GM23248 (cell line): ENCODE data around the gene KDM3A.

Source experiments
- EZH2 ChIP-seq: fragments of 200-600 bp; sonication (generic); IDR thresholded peaks from 2 replicates; pipeline ENCODE4 v1.6.1; 2018; ENCODE audit warnings: antibody characterized with exemption, mild to moderate bottlenecking; ENCODE audit not compliant: insufficient read depth, poor library complexity, severe bottlenecking
- EZH2phosphoT487 ChIP-seq: fragments of 200-600 bp; sonication (generic); IDR thresholded peaks from 2 replicates; pipeline ENCODE4 v1.6.1; 2018; ENCODE audit warnings: antibody characterized with exemption, moderate library complexity, mild to moderate bottlenecking, low read depth; ENCODE audit not compliant: insufficient read depth

GRCh38 chr2:86445436-86445835, 4.3 kb downstream of the KDM3A start:
- no peak for TF ChIP-seq EZH2
- TF ChIP-seq EZH2phosphoT487: no peak
